ENCODE measurements around the gene SGCD.
A peak's percentile ranks its signal among the peaks of the same experiment; 100 is the strongest.

The SGCD gene

GRCh38 chr5:156505101-156505500, 178.1 kb downstream of the SGCD start:
- DNase-seq = no peak

GRCh38 chr5:156513123-156513815, 186.3 kb downstream of the SGCD start:
- DNase-seq = no peak

DNA sequence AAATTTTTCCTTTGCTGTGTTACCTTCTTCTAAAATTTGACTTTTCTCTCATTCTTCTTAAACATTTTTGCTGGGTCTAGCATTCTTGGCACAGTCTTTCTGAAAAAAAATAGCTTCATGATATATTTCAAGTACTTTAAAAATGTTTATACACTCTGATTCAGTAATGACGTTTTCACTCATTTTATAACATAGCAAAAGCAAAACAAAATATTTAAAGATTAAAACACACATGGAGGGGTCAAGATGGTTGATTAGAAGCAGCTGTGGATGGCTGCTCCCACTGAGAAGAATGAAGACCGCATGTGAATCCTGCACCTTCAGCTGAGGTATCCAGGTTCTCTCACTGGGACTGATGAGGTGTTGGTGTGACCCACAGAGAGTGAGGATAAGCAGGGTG, 188.2 kb downstream of the SGCD start:
- DNase-seq = no peak

GRCh38 chr5:156515803-156516360, 188.9 kb downstream of the SGCD start:
- DNase-seq = no peak

DNA sequence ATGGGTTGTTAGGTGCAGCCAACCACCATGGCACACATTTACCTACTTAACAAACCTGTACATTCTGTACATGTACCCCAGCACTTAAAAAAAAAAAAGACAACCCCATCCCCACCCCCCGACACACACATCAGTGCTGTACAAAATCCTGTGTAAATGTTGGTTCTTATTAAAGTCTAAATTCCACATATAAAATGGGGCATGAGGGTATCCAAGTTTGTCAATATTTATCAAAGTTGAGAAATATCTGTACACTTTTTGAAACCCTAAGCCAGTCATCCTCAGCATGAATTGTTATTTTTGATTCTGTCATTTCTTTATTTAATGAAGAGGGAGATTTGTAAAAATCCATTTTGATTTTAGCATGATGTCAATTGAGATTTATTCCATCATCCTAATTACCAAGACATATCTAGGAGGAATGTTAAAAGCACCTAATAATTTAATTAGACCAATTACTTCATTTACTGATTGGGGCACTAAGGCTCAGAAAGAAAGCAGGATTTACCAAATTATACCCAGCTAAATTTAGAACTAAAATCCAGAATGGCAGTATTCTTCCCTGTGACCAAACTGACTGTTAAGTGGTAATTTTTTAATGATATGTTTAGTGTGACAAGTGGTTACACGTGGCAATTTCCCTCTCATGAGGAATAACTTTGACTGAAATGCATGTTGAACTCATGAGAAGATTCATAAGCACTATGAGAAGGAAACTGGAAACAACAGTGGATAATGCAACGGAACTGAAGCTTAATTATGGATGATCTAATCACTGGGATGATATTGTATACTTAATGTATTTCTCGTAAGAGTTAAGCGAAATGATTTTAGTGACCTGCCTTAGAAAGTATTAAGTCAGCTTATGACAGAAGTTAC, 195.9 kb downstream of the SGCD start:
- no peak for DNase-seq

DNA sequence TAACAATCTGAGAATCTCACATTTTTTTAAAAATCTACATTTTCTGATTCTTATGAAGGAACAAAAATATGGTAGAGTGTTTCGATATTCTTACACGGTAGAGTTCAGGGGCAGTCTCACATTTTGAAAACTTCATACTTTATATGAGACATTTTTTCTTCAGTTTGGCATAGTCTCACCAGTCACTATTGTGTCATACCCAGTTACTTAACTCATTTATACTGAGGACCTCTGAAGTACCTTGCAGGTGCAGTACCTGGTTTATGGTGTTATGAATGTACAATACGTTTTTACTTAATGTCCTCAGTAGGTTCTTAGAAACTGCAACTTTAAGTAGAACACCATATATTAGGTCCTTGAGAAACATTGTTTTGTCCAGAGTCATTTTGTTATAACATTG, 196.6 kb downstream of the SGCD start:
- DNase-seq = no peak

GRCh38 chr5:156526081-156526925, 199.3 kb downstream of the SGCD start:
- DNase-seq = no peak

DNA sequence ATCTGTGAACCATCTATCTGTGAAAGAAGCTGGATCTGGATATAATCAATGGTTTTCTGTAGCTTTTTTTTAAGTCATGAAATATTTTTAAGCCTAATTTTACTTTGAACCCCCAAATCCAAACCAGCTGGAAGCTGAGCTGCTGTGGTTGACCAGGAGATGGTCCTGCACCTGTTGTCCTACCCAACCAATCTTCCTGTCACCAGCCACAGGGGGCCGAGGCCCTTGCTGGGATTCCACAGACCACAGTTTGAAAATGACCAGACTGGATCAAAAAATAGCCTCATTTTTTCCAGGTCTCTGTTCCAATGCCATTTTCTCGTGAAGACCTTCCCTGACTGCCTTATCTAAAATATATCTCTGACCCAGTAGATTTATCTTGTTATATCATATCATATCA, 200.6 kb downstream of the SGCD start:
- DNase-seq = no peak

DNA sequence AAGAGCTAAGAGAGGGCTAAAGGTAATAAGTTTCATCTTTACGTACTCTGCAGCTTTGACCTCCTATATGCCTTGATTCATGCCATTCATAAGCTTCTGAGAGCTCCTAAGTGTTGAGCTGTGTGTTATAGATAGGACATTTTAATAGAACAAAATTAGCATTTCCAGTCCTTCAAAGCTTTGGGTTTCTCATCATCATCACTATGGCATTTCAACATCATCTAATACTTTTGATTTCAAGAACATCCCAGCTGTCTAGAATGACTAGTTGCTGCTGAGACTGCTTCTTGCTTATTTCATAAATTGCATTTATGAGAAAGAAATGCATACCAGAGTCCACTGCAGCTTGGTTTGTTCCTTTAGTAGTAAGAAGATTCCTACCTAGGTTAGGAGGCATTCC, 201.7 kb downstream of the SGCD start:
- no peak for DNase-seq

DNA sequence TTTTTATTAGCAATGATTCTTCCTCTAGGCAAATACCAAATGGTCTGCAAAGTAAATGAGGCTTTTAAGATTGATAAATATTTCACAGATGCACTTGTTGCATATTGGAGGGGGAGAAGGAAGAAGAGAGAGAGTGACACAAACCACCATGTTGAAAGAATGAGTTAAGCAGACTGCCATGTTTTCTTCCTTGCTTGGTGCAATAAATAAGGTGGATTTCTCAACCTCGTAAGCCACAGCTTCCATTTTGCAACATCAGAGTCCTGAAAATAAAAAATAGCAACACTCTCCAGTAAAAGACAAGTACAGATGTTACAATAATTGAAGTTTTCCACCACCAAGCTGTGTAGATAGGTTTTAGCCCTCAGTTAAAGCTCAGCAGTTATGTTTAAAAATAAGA, 202.9 kb downstream of the SGCD start:
- DNase-seq = no peak

DNA sequence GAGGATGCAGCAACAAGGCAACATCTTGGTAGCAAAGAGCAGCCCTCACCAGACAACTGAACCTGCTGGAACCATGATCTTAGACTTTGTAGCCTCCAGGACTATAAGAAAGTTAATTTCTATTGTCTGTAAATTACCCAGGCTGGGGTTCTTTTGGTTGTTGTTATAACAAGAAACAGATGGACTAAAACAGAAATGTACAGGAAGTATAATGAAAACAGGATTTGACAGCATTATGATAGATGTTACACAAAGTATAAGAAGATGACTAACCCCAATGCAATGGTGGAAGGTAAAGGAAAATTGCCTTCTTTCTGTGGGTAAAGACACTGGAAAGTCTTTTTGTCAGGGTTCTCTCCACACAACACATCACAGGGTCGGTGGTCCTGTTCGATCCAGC, 204.2 kb downstream of the SGCD start:
- DNase-seq = no peak

DNA sequence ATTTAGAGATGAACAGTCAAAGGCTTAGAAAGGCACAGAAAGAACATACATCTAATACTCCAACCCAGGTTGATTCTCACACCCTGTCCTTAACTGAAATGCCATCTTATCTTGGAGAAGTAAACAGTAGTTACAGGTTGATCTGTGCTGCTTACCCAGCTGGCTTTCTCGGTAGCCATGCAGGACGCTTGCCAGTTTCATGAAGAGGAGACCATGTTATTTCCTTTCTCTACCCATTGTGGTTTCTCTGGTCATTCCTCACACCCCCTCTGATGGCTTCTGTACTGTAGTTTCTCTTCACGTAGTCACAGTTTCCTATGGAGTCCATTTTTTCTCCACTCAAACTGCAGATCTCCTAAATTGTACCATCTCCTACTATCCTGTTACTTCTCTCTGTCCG, 206.0 kb downstream of the SGCD start:
- no peak for DNase-seq

DNA sequence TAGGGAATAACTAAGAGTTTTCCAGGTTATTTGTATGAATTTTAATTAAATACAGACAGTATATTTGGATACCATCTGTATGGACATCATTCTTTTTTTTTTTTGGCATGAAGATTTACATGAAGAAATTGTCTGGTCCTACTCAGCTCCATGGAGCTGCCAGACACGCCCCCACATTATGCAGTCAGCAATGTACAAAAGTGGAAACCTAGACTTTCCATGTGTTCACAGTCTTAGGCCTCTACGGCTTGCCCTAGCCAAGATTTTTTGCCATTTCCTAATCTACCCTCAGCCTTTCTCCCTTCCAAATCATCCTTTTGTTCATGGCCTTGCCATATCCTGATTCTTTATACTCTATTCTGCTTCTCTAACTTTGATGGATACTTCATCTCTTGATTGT, 207.1 kb downstream of the SGCD start:
- peak in 5 of 58 donors; percentile 2 to 8 (median 5) for DNase-seq

DNA sequence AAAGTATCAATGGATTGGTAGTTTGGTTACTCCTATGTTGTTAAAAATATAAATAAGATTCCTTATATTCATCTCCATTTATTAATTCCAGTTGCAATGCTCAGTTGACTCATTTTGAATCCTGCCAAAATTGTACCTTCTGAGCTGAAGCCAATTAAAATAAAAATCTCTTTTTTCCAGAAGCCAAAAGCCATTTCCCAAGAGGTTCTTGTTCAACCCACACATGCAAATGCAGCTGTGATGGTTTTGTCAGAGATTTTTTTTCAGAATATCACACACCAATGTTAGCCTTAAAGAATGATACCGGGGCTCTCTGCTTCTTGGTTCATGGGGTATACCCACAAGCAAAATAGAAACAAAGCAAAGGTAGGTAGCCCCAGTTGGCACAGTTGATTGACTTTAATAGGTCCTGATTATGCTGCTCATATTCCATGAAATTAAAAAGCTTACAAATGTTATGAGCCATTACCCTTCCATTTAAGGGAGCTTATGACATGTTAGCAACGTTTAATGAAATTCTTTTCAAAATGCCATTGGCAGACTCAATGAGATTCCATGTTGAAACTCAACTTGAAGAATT, 208.0 kb downstream of the SGCD start:
- peak in 1 of 58 donors; percentile 1 for DNase-seq

DNA sequence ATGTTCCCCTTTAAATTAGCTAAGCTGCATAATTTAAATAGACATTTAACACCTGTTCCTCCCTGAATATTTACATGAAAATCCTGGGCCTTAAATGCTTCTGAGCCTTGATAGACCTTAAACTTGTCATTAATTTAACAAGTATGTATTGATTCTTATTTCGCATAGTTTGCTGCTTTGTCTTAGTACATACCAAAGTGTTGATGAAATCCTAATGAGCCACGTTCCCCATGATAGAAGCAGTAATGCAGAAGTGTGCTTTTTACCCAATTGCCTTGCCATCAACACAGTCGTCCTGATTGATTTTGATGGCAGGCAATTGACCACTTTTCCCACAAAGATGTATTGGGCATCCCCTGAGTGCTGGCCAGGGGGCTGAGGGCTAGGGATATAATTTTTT, 213.5 kb downstream of the SGCD start:
- DNase-seq = no peak

- DNase-seq = no peak
Measured at GRCh38 chr5:156541582-156541981, 214.6 kb downstream of the SGCD start.

GRCh38 chr5:156543348-156544145, 216.6 kb downstream of the SGCD start:
- no peak for DNase-seq

DNA sequence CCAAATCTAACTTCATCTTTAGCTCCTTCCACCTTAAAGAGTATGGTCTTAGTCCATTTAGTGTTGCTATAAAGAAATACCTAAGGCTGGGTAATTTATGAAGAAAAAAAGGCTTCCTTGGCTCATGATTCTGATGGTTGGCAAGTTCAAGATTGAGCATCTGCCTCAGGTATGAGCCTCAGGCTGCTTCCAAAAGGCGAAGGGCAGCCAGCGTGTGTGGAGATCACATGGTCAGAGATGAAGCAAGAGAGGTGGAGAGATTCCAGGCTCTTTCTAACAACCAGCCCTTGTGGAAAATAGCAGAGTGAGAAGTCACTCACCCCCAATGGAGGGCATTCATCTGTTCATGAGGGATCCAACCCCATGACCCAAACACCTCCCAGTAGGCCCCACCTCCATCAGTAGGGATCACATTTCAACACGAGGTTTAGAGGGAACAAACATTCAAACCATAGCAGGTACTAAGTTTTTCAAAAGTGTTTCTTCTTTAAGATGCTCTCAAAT, 225.9 kb downstream of the SGCD start:
- no peak for DNase-seq

- DNase-seq = peak in 3 of 58 donors; percentile 0 to 22 (median 8)
Measured at GRCh38 chr5:156556666-156557406, 229.9 kb downstream of the SGCD start.
